T47D (cell line): ENCODE data around the gene UPK3BL2.
"Not testable (repeated sequence)": the region's sequence is repeated elsewhere in the genome, so short reads cannot be mapped to it uniquely, and the experiment has no call there.

Source experiments
- DNase-seq, 2 experiments: peaks; one replicate each; pipeline versions ENCODE4 v3.0.0 to v3.0.0-alpha.2; 2011 to 2012; ENCODE audit warnings: low read depth in 1 of 2, low spot score in 1 of 2
- in situ Hi-C: cut with HindIII; loops from 2 replicates; pipeline ENCODE4 v1.10.0; 2016; ENCODE audit warnings: low sequenced_read_pairs, low pct_unique_long_range_greater_than_20kb

UPK3BL2 gene

GRCh38 chr7:102540604-102541003 is 2.9 kb downstream of the UPK3BL2 start:
- in situ Hi-C loops, DNase-seq: not testable (repeated sequence)

DNA sequence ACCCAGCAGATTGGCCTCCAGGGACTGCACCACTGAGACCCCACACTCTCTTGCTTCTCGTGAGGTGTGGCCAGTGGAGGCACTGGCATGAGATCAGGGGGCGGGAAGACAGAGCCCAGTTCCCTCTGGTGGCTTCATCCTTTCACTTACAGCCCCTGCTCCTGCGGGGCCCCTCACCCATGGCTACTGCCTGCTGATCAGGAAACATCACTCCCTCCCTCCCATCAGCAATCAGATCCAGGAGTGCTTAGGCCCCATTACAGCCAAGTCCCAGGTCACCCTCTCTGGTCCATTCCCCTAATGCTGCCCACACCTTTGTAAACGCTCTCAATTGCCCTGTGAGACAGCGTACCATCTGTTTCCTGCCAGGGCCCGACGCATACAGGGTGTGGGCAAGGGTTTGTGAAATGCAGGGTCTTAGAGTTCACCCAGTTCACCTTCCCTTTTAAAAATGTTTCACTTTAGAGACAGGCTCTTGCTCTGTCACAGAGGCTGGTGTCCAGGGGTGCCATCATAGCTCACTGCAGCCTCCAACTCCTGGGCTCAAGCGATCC is 8.4 kb downstream of the UPK3BL2 start:
- in situ Hi-C loops, DNase-seq: not testable (repeated sequence)

- in situ Hi-C loops = not testable (repeated sequence)
Measured at GRCh38 chr7:102532127-102532526, 11.4 kb downstream of the UPK3BL2 start.

DNA sequence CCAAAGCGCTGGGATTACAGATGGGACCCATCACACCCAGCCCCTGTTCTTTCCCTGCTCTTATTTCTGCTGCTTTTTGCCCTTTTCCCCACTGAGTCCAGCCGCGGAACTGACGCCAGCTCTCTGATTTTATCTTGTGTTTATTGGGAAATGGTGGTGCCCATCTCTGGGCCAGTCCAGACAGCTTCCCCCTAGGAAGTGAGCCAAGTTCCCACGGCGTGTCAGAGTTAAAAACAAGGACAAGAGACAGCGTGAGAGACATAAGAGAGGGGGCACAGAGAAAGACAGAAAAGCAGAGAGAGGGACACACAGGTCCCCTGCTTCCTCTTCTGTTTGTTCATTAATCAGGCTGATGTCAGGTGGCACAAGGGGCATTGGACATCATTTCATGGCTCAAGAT is 11.9 kb downstream of the UPK3BL2 start:
- in situ Hi-C loops, DNase-seq: not testable (repeated sequence)

More at GRCh38 chr7:102532127-102532526, 11.4 kb downstream of the UPK3BL2 start:
- not testable (repeated sequence) for DNase-seq

DNA sequence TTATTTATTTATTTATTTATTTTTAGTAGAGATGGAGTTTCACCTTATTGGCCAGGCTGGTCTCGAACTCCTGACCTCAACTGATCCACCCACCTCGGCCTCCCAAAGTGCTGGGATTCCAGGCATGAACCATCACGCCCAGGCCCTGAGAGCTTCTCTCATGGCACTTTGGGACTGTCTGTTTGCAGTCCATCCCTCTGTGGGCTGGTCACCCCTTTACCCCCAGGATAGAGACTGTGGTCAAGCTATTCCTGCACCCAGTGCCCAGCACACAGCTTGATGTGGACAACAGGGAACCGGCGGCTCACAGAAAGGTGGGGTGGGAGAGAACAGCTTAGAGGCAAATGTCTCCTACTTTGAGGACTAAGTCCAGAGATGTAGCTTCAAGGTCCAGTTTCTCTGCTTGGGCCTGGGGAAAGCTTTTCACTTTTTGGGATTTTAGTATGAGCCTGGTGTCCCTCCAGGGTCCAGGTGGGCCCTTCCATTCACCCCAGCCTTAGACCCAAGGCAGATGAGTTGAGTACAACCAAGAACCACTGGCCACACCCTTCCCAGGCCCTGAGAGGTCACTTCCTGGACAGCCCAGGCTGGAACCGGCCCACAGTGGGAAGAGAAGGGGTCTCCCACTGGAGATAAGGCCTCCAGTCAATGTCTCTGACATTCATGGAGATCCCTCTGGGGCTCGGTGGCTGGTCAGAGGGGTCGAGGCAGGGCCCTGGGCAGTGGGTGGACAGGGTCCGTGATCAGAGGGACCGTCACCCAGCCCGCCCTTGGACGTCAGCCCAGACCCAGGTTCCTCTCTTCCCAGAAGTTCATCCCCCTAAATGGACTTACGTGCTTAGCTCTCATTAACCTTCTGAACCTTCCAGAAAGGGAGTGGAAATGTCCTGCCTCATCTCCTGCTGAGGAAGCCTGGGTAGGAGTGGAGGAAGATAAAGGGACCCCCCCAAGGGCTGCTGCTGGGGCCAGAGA is 15.4 kb downstream of the UPK3BL2 start:
- DNase-seq, in situ Hi-C loops: not testable (repeated sequence)

DNA sequence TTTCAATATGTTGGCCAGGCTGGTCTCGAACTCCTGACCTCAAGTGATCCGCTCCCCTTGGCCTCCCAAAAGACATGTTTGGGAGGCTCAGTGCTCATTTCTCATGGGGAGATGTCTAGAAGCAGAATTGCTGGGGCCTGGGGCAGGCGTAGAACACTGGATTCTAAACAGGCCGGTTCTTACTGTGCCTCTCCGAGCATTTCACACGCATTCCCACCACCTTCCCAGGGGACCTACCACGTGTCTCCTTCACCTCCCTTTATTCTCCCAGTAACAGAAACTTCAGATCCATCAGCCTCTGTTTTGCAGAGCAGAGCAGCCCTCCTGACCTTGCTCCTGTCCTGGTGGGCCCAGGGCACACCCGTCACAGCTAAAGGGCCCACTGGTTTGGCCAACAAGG is 16.3 kb downstream of the UPK3BL2 start:
- in situ Hi-C loops, DNase-seq: not testable (repeated sequence)

DNA sequence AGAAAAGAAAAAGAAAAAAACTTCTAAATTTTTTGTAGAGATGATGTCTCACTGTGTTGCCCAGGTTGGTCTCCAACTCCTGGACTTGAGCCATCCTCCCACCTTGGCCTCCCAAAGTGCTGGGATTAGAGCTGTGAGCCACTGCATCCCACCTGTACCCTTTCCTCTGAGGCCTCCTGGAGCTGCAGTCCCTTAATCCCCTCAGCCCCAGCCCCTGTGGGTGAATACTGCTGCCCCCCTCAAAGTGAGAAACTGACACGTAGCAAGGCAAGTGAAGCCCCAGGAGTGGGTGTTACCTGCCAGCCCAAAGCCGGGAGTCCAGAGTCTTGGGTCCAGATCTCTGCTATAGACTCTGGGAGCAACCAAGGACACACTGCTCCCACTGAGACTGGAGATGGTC is 18.7 kb downstream of the UPK3BL2 start:
- in situ Hi-C loops = not testable (repeated sequence)

DNA sequence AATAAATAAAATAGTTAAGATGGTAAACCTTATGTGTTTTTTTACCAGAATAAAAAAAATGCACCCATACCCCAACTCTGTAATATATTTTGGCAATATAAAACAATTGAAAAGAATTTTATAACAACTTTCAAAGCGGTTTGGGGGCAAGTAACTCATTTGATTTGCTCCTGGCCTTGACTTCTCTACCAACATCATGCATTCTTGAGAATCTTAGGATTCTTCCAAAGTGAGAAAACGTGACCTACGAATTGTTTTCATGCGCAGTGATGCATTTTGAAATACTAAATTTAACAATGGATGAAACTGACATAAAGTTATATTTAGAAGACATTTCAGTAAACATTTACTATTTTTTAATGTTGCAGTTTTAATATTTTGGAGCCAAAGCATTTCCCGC is 22.7 kb downstream of the UPK3BL2 start:
- in situ Hi-C loops, DNase-seq: not testable (repeated sequence)

More for the DNA sequence above, 18.7 kb downstream of the UPK3BL2 start:
- DNase-seq = not testable (repeated sequence)

GRCh38 chr7:102517550-102518147 is 25.8 kb downstream of the UPK3BL2 start, which contains the start of gene RASA4B:
Gene RASA4B (minus strand): TSS chr7:102517777. CDS start chr7:102517710, 67 bp downstream.
- DNase-seq = not testable (repeated sequence)

GRCh38 chr7:102516951-102517350 is 26.5 kb downstream of the UPK3BL2 start:
- DNase-seq, in situ Hi-C loops: not testable (repeated sequence)

More at GRCh38 chr7:102517550-102518147, 25.8 kb downstream of the UPK3BL2 start, which contains the start of gene RASA4B:
- in situ Hi-C loops = not testable (repeated sequence)

DNA sequence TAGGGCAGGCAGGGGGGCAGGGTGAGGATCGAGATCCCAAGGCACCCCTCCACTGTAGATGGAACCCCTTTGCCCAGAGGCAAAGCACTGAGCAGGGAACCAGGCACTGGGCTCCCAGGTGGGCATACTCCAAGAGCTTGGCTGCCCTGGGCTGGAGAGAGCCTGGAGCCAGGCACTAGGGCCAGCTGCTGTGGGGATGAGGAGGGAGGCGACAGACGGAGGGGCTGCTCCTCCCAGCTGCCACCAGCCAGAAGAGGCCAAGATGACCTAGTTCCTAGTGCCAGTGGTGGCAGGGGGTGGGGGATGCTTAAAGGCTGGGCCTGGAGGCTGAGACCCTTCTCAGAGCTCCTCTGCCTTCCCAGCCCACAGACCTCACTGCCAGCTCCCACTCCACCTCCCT is 27.6 kb downstream of the UPK3BL2 start:
- in situ Hi-C loops, DNase-seq: not testable (repeated sequence)

- DNase-seq, in situ Hi-C loops: not testable (repeated sequence)
Measured at GRCh38 chr7:102514881-102515721, 28.4 kb downstream of the UPK3BL2 start.

- in situ Hi-C loops = not testable (repeated sequence)
- peak in 1 of 2 experiments; percentile 24 for DNase-seq
Measured at GRCh38 chr7:102512642-102513221, 30.8 kb downstream of the UPK3BL2 start.

GRCh38 chr7:102511860-102512522 is 31.5 kb downstream of the UPK3BL2 start:
- in situ Hi-C loops, DNase-seq: not testable (repeated sequence)

DNA sequence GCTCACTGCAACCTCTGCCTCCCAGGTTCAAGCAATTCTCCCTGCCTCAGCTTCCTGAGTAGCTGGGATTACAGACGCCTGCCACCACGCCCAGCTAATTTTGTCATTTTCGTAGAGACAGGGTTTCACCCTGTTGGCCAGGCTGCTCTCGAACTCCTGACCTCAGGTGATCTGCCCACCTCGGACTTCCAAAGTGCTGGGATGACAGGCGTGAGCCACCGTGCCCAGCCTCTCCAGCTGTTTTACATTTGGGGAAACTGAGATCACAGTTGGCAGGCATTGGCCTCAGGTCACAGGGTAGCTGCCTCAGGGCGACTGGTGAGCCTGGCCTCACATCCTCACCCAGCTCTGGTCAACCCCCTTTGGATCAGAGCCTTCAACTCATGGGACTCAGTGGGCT is 32.9 kb downstream of the UPK3BL2 start:
- not testable (repeated sequence) for DNase-seq

DNA sequence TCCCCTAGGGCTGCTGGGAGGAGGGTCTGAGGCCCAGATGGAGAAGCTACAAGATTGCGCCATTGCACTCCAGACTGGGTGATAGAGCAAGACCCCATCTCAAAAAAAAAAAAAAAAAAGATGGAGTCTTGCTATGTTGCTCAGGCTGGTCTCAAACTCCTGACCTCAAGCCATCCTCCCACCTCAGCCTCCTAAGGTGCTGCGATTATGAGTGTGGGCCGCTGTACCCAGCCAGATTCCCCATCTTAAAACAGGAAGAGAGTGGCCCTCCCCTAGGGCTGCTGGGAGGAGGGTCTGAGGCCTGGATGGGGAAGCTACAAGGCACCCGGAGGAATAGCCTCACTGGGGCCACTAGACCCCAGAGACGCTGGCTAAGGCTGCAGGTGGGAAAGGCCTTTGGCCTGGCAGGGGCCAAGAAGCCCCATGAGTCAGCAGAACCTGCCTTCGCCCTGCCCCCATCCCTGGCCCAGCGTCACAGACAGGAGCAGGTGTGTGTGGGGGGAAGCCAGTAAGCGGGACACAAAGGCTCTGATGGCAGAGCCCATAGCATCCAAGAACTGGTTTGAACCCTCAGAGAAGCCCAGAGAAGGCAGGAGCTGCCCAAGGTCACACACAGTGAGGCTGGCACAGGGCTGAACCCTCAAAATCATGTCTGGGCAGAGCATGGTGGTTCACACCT is 35.9 kb downstream of the UPK3BL2 start:
- DNase-seq, in situ Hi-C loops: not testable (repeated sequence)

More for the DNA sequence above, 32.9 kb downstream of the UPK3BL2 start:
- in situ Hi-C loops = not testable (repeated sequence)
